Measurements from ENCODE around the gene GNAI3. TPM values are rescaled to one million over a fixed set of nuclear protein-coding genes. Genes with fewer than 3 reads are reported as not detected.

Gene GNAI3
- total and polyA plus RNA-seq, 2 of the 13 experiments (the other 11 are each of a cell fraction or from before 2014, with no cell fraction given): 4.3 to 9.0 TPM

GRCh38 chr1:109664671-109665070, 116.3 kb downstream of the GNAI3 start:
- ChIA-PET POLR2A (no interaction called here), CTCF (ENCODE audit: low intra/inter-chr PET ratio, low total read pairs) (no interaction called here)
- in situ Hi-C loops (cut with HindIII; ENCODE audit: extremely low pct_ligation_motif_present, low pct_unique_long_range_greater_than_20kb) (loop anchor here (10.0 kb wide), 1 partner anchor 50 kb away; the partner anchor contains the start of gene GSTM5), intact Hi-C loops (cut with micrococcal nuclease; ENCODE audit: unreplicated experiment) (no loop called here)
- Histone ChIP-seq H3K9me3 (ENCODE audit: low read length) (no peaks in the 10 kb centered on the region), H2AFZ (ENCODE audit: low read length) (no peak overlapping the region), H3K27me3 (ENCODE audit: control insufficient read depth in 1 of 2, insufficient read depth in 2 of 2, low read length in 2 of 2) (no peaks in the 10 kb centered on the region), H3K27ac (ENCODE audit: extremely low read length, insufficient read depth, low read length) (no peak overlapping the region), H3K9ac (ENCODE audit: insufficient read depth, low read depth, low read length) (no peak overlapping the region), H3K36me3 (replicated peaks in 1 of 2; ENCODE audit: control insufficient read depth in 1 of 2, insufficient read depth in 2 of 2, low read length in 2 of 2) (no peaks in the 10 kb centered on the region; a peak in 2 of 5 replicates), H3K4me1 (ENCODE audit: insufficient read depth, low read length) (peaks cover 20% of the 10 kb centered on the region), H4K20me1 (ENCODE audit: insufficient read depth, low read length) (no peaks in the 10 kb centered on the region), H3K79me2 (ENCODE audit: insufficient read depth, low read length) (no peaks in the 10 kb centered on the region), H3K4me3 (replicated peaks in 1 of 3; ENCODE audit: insufficient read depth in 1 of 3, low read depth in 2 of 3, low read length in 3 of 3) (no peak overlapping the region), H3K4me2 (ENCODE audit: low read depth, low read length) (no peak overlapping the region)
- FAIRE-seq (no peak), DNase-seq (ENCODE audit: low spot score) (no peak), ATAC-seq (no peak)
- 38% methylated on average over 1 of the region's 1 CpG for WGBS (ENCODE audit: low lambda C conversion rate)
- no TSS peak for BruUV-seq (replicated peaks)
- TF ChIP-seq ZNF414 (CRISPR knock-in tag; IDR thresholded peaks at IDR 0.05) (no peak), TMF1 (CRISPR knock-in tag; IDR thresholded peaks at IDR 0.05; ENCODE audit: low read depth) (no peak), TFDP2 (CRISPR knock-in tag; IDR thresholded peaks at IDR 0.05) (no peak), JUNB (CRISPR knock-in tag; IDR thresholded peaks at IDR 0.05; ENCODE audit: borderline replicate concordance) (no peak), ZC3H13 (CRISPR knock-in tag; IDR thresholded peaks at IDR 0.05) (no peak), IRF1 (CRISPR knock-in tag; IDR thresholded peaks at IDR 0.05; ENCODE audit: low read depth) (no peak), PPARG (CRISPR knock-in tag; conservative IDR thresholded peaks at IDR 0.05) (no peak), ZNF572 (CRISPR knock-in tag; IDR thresholded peaks at IDR 0.05) (no peak), ERF (CRISPR knock-in tag; IDR thresholded peaks at IDR 0.05) (no peak)
